HEK293 (cell line): Measurements from ENCODE around the gene RAB11FIP3.

Experiments
- BCL11B ChIP-seq: fragments of 450-650 bp; formaldehyde crosslinking; IDR thresholded peaks from 2 replicates; pipeline ENCODE4 v1.5.1; 2016; ENCODE audit warnings: low read depth, missing biosample characterization, missing genetic modification characterization
- GLIS2 ChIP-seq: fragments of 450-650 bp; formaldehyde crosslinking; IDR thresholded peaks from 2 replicates; pipeline ENCODE4 v1.5.1; 2016; ENCODE audit warnings: missing biosample characterization, missing genetic modification characterization
- OVOL3 ChIP-seq: fragments of 450-650 bp; formaldehyde crosslinking; IDR thresholded peaks from 2 replicates; pipeline ENCODE4 v1.5.1; 2016; ENCODE audit warnings: missing biosample characterization, missing genetic modification characterization
- YY1 ChIP-seq: fragments of 450-650 bp; formaldehyde crosslinking; IDR thresholded peaks from 2 replicates; pipeline ENCODE4 v1.5.1; 2018; ENCODE audit warnings: missing biosample characterization, missing genetic modification characterization
- YY2 ChIP-seq: fragments of 450-650 bp; formaldehyde crosslinking; IDR thresholded peaks from 2 replicates; pipeline ENCODE4 v1.5.1; 2016; ENCODE audit warnings: missing biosample characterization, missing genetic modification characterization
- ZBTB11 ChIP-seq: fragments of 450-650 bp; formaldehyde crosslinking; conservative IDR thresholded peaks from 2 replicates; pipeline ENCODE4 v1.5.1; 2016; ENCODE audit warnings: low read depth, missing biosample characterization, missing genetic modification characterization
- ZNF112 ChIP-seq: fragments of 450-650 bp; formaldehyde crosslinking; IDR thresholded peaks from 2 replicates; pipeline ENCODE4 v1.5.0; 2017; ENCODE audit warnings: missing biosample characterization, missing genetic modification characterization
- ZNF169 ChIP-seq: fragments of 450-650 bp; formaldehyde crosslinking; IDR thresholded peaks from 2 replicates; pipeline ENCODE4 v1.5.1; 2016; ENCODE audit warnings: missing biosample characterization, missing genetic modification characterization
- ZNF211 ChIP-seq: fragments of 450-650 bp; formaldehyde crosslinking; IDR thresholded peaks from 2 replicates; pipeline ENCODE4 v1.5.1; 2016; ENCODE audit warnings: low read depth, missing biosample characterization, missing genetic modification characterization
- ZNF24 ChIP-seq: fragments of 450-650 bp; formaldehyde crosslinking; IDR thresholded peaks from 2 replicates; pipeline ENCODE4 v1.5.1; 2016; ENCODE audit warnings: missing biosample characterization, missing genetic modification characterization
- ZNF248 ChIP-seq: fragments of 450-650 bp; formaldehyde crosslinking; IDR thresholded peaks from 2 replicates; pipeline ENCODE4 v1.5.1; 2017; ENCODE audit warnings: missing biosample characterization, missing genetic modification characterization
- ZNF335 ChIP-seq: fragments of 450-650 bp; formaldehyde crosslinking; conservative IDR thresholded peaks from 2 replicates; pipeline ENCODE4 v1.5.1; 2016; ENCODE audit warnings: missing biosample characterization, missing genetic modification characterization
- ZNF341 ChIP-seq: fragments of 450-650 bp; formaldehyde crosslinking; IDR thresholded peaks from 2 replicates; pipeline ENCODE4; 2016; ENCODE audit warnings: low read depth, missing biosample characterization, missing genetic modification characterization
- ZNF514 ChIP-seq: fragments of 450-650 bp; formaldehyde crosslinking; IDR thresholded peaks from 2 replicates; pipeline ENCODE4 v1.5.1; 2016; ENCODE audit warnings: missing biosample characterization, missing genetic modification characterization
- ZNF692 ChIP-seq: fragments of 450-650 bp; formaldehyde crosslinking; IDR thresholded peaks from 2 replicates; pipeline ENCODE4 v1.5.1; 2016; ENCODE audit warnings: missing biosample characterization, missing genetic modification characterization
- ZNF785 ChIP-seq: fragments of 450-650 bp; formaldehyde crosslinking; IDR thresholded peaks from 2 replicates; pipeline ENCODE4 v1.5.1; 2016; ENCODE audit warnings: missing biosample characterization, missing genetic modification characterization
- TF ChIP-seq, protein P1 (sequence below): fragments of 450-650 bp; formaldehyde crosslinking; conservative IDR thresholded peaks from 2 replicates; pipeline ENCODE4 v1.5.1; 2016; ENCODE audit warnings: low read depth, missing biosample characterization, missing genetic modification characterization
- TF ChIP-seq, protein P2 (sequence below): fragments of 450-650 bp; formaldehyde crosslinking; IDR thresholded peaks from 2 replicates; pipeline ENCODE4 v1.5.1; 2016; ENCODE audit warnings: missing biosample characterization, missing genetic modification characterization, borderline replicate concordance
- TF ChIP-seq, protein P3 (sequence below): fragments of 450-650 bp; formaldehyde crosslinking; IDR thresholded peaks from 2 replicates; pipeline ENCODE4 v1.5.1; 2016; ENCODE audit warnings: missing biosample characterization, missing genetic modification characterization

Gene RAB11FIP3

GRCh38 chr16:528111-529011 lies 102.9 kb downstream of the RAB11FIP3 start (continued):
- TF ChIP-seq, protein P1, sequence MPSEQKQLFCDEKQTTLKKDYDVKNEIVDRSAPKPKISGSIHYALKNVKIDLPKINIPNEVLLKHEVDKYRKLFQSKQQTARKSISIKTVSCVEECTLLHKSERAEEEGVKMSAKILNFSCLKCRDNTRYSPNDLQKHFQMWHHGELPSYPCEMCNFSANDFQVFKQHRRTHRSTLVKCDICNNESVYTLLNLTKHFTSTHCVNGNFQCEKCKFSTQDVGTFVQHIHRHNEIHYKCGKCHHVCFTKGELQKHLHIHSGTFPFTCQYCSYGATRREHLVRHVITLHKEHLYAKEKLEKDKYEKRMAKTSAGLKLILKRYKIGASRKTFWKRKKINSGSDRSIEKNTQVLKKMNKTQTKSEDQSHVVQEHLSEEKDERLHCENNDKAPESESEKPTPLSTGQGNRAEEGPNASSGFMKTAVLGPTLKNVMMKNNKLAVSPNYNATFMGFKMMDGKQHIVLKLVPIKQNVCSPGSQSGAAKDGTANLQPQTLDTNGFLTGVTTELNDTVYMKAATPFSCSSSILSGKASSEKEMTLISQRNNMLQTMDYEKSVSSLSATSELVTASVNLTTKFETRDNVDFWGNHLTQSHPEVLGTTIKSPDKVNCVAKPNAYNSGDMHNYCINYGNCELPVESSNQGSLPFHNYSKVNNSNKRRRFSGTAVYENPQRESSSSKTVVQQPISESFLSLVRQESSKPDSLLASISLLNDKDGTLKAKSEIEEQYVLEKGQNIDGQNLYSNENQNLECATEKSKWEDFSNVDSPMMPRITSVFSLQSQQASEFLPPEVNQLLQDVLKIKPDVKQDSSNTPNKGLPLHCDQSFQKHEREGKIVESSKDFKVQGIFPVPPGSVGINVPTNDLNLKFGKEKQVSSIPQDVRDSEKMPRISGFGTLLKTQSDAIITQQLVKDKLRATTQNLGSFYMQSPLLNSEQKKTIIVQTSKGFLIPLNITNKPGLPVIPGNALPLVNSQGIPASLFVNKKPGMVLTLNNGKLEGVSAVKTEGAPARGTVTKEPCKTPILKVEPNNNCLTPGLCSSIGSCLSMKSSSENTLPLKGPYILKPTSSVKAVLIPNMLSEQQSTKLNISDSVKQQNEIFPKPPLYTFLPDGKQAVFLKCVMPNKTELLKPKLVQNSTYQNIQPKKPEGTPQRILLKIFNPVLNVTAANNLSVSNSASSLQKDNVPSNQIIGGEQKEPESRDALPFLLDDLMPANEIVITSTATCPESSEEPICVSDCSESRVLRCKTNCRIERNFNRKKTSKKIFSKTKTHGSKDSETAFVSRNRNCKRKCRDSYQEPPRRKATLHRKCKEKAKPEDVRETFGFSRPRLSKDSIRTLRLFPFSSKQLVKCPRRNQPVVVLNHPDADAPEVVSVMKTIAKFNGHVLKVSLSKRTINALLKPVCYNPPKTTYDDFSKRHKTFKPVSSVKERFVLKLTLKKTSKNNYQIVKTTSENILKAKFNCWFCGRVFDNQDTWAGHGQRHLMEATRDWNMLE (tag by site-specific recombination), result no peak
- TF ChIP-seq ZNF341 (tag by site-specific recombination) (no peak), GLIS2 (tag by site-specific recombination) (peak; percentile 67), ZNF335 (tag by site-specific recombination) (peak; percentile 93), ZNF112 (tag by site-specific recombination) (no peak), YY2 (tag by site-specific recombination) (no peak), ZNF169 (no peak), ZNF24 (tag by site-specific recombination) (no peak), ZNF248 (no peak), ZBTB11 (tag by site-specific recombination) (peak; percentile 70), ZNF211 (tag by site-specific recombination) (no peak), ZNF692 (peak; percentile 74), ZNF514 (tag by site-specific recombination) (no peak), ZNF785 (tag by site-specific recombination) (no peak), BCL11B (tag by site-specific recombination) (peak; percentile 62; the same call in 1 of the 2 replicates), OVOL3 (no peak), YY1 (tag by site-specific recombination) (peak; percentile 40; the same call in 1 of the 2 replicates)
- TF ChIP-seq, protein P2, sequence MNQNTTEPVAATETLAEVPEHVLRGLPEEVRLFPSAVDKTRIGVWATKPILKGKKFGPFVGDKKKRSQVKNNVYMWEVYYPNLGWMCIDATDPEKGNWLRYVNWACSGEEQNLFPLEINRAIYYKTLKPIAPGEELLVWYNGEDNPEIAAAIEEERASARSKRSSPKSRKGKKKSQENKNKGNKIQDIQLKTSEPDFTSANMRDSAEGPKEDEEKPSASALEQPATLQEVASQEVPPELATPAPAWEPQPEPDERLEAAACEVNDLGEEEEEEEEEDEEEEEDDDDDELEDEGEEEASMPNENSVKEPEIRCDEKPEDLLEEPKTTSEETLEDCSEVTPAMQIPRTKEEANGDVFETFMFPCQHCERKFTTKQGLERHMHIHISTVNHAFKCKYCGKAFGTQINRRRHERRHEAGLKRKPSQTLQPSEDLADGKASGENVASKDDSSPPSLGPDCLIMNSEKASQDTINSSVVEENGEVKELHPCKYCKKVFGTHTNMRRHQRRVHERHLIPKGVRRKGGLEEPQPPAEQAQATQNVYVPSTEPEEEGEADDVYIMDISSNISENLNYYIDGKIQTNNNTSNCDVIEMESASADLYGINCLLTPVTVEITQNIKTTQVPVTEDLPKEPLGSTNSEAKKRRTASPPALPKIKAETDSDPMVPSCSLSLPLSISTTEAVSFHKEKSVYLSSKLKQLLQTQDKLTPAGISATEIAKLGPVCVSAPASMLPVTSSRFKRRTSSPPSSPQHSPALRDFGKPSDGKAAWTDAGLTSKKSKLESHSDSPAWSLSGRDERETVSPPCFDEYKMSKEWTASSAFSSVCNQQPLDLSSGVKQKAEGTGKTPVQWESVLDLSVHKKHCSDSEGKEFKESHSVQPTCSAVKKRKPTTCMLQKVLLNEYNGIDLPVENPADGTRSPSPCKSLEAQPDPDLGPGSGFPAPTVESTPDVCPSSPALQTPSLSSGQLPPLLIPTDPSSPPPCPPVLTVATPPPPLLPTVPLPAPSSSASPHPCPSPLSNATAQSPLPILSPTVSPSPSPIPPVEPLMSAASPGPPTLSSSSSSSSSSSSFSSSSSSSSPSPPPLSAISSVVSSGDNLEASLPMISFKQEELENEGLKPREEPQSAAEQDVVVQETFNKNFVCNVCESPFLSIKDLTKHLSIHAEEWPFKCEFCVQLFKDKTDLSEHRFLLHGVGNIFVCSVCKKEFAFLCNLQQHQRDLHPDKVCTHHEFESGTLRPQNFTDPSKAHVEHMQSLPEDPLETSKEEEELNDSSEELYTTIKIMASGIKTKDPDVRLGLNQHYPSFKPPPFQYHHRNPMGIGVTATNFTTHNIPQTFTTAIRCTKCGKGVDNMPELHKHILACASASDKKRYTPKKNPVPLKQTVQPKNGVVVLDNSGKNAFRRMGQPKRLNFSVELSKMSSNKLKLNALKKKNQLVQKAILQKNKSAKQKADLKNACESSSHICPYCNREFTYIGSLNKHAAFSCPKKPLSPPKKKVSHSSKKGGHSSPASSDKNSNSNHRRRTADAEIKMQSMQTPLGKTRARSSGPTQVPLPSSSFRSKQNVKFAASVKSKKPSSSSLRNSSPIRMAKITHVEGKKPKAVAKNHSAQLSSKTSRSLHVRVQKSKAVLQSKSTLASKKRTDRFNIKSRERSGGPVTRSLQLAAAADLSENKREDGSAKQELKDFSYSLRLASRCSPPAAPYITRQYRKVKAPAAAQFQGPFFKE (tag by site-specific recombination), result 0 out of 2 replicates have a peak, but pooled peaks have one; percentile 52
- TF ChIP-seq, protein P3, sequence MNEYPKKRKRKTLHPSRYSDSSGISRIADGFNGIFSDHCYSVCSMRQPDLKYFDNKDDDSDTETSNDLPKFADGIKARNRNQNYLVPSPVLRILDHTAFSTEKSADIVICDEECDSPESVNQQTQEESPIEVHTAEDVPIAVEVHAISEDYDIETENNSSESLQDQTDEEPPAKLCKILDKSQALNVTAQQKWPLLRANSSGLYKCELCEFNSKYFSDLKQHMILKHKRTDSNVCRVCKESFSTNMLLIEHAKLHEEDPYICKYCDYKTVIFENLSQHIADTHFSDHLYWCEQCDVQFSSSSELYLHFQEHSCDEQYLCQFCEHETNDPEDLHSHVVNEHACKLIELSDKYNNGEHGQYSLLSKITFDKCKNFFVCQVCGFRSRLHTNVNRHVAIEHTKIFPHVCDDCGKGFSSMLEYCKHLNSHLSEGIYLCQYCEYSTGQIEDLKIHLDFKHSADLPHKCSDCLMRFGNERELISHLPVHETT (tag by site-specific recombination), result no peak
